Measurements from ENCODE around the gene SMIM15. TPM values are rescaled to one million over a fixed set of nuclear protein-coding genes. Genes with fewer than 3 reads are reported as not detected.
"Not testable (repeated sequence)": the region's sequence is repeated elsewhere in the genome, so short reads cannot be mapped to it uniquely, and the experiment has no call there.

SMIM15 gene
- 66.9 and 159 TPM in 2 replicates for total RNA-seq (2014; rRNA removed; shearing (Covaris generic); ENCODE audit: low replicate concordance)

DNA sequence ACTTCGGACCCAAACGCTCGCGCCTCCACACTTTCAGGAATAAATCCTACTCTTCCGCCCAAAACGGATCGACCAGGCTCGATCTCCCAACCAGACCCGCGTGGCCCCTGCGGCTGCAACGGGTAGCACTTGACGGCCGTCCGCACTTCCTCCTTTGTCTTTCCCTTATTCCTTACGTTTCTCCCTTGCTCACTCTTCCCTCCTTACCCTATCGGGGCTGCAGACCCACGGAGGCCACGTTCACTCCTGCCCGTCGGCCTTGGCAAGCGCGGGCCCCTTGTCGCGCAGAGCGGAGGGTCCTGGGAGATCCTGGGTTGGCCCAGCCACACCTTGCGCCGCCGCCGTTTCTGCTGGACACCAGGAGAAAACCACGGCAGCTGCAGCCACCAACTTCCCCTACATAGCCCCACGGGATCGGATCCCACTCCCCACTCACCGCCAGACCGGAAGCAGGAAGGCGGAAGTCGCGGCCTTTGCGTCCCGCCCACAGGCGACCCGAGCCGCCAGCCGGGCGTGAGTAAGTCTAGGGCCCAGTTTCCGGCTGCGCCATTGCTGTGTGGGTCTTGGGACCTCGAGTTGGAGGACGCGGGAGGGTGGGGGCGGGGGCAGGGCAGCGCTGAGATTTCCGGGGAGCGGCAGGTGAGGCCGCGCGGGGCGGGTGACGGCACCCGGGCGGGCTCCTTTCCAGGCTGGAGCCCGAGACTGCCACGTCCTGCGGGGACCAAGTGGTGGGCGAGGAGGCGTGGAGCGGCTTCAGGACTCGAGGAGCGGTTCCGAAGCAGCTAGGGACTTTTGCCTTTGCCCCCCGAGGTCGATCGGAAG lies at the start of gene SMIM15:
Gene SMIM15 (minus strand): TSS at position 459 of the 822 bp plus-strand sequence. CDS start 2,297 bp downstream, outside the sequence.
- peak; percentile 81 for DNase-seq (ENCODE audit: low read depth)
- in situ Hi-C loops (cut with HindIII; ENCODE audit: low pct_unique_long_range_greater_than_20kb, low sequenced_read_pairs) = no loop called here

GRCh38 chr5:61207884-61208283 lies 45.6 kb upstream of the SMIM15 start:
- DNase-seq (ENCODE audit: low read depth) = no peak
- in situ Hi-C loops (cut with HindIII; ENCODE audit: low pct_unique_long_range_greater_than_20kb, low sequenced_read_pairs) = no loop called here

DNA sequence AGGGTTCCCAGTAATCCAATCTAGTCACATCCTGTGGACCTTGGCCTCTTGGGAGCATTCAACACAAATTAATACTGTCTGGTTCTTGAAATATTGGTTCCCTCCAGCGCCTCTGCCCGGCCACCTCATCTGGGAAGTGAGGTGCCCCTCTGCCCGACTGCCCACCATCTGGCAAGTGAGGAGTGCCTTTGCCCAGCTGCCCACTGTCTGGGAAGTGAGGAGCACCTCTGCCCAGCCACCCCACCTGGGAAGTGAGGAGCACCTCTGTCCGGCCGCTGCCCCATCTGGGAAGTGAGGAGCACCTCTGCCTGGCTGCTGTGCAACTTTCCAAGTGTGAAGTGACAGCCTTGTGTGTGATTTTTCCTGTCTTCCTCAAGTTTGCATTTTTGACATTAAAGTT lies 42.7 kb upstream of the SMIM15 start:
- no peak for DNase-seq (ENCODE audit: low read depth)
- in situ Hi-C loops (cut with HindIII; ENCODE audit: low pct_unique_long_range_greater_than_20kb, low sequenced_read_pairs) = no loop called here

DNA sequence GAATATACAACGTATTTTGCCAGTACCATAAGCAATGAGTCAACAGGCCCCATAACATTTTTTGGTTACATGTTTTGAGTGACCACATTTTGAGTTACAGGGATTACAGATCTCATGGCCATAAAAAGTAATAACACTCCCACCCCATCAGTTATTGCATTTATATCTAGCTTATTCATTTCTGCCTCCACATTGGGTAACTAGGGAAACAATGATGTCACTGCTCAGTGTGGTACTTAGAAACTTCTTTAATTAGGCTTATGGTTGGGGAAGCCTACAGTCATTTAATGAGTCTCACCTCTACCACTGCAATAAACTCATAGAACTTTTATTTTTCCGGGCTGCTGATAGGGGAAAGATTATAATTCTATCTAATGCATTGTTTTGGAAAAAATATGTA lies 39.9 kb upstream of the SMIM15 start:
- no peak for DNase-seq (ENCODE audit: low read depth)
- in situ Hi-C loops (cut with HindIII; ENCODE audit: low pct_unique_long_range_greater_than_20kb, low sequenced_read_pairs) = no loop called here

GRCh38 chr5:61200582-61201155 lies 38.4 kb upstream of the SMIM15 start:
- DNase-seq (ENCODE audit: low read depth) = no peak
- in situ Hi-C loops (cut with HindIII; ENCODE audit: low pct_unique_long_range_greater_than_20kb, low sequenced_read_pairs) = no loop called here

- in situ Hi-C loops (cut with HindIII; ENCODE audit: low pct_unique_long_range_greater_than_20kb, low sequenced_read_pairs) = no loop called here
Measured at GRCh38 chr5:61198606-61199005, 36.3 kb upstream of the SMIM15 start.

DNA sequence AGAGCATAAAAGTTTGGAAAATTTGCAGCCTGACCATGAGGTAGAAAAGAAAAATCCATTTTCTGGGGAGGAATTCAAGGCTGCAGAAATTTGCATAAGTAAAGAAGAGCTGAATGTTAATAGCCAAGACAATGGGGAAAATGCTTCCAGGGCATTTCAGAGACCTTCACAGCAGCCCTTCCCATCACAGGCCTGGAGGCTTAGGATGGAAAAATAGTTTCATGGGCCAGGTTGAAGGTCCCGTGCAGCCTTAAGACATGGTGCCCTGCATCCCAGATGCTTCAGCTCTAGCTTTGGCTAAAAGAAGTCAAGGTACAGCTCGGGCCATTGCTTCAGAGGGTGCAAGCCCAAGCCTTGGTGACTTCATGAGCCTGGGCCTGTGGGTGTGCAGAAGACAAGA lies 25.6 kb upstream of the SMIM15 start:
- in situ Hi-C loops (cut with HindIII; ENCODE audit: low pct_unique_long_range_greater_than_20kb, low sequenced_read_pairs); DNase-seq (ENCODE audit: low read depth): not testable (repeated sequence)

More at GRCh38 chr5:61198606-61199005, 36.3 kb upstream of the SMIM15 start:
- DNase-seq (ENCODE audit: low read depth) = no peak

GRCh38 chr5:61187352-61187751 lies 25.1 kb upstream of the SMIM15 start:
- in situ Hi-C loops (cut with HindIII; ENCODE audit: low pct_unique_long_range_greater_than_20kb, low sequenced_read_pairs); DNase-seq (ENCODE audit: low read depth): not testable (repeated sequence)

- in situ Hi-C loops (cut with HindIII; ENCODE audit: low pct_unique_long_range_greater_than_20kb, low sequenced_read_pairs) = no loop called here
- no peak for DNase-seq (ENCODE audit: low read depth)
Measured at GRCh38 chr5:61186634-61187033, 24.4 kb upstream of the SMIM15 start.

DNA sequence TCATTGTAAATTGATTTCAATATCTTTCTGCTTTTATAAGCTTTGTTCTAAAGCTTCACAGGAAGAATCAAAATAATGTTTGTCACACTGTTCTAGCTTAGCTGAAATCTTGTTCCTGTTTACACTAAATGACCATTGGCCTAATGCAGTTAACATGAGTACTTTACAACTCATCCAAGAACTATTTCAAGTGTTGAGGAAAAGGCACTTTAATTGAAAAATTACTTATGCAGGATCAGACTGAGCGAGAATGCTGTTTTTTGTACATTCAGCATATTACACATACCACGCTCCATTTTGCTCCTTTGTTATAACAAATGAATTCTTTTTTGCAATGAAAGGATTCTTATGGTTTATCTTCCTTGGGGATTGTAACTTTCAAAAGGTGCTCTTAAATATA lies 22.4 kb upstream of the SMIM15 start:
- DNase-seq (ENCODE audit: low read depth) = no peak
- in situ Hi-C loops (cut with HindIII; ENCODE audit: low pct_unique_long_range_greater_than_20kb, low sequenced_read_pairs) = no loop called here

GRCh38 chr5:61183538-61183937 lies 21.3 kb upstream of the SMIM15 start:
- in situ Hi-C loops (cut with HindIII; ENCODE audit: low pct_unique_long_range_greater_than_20kb, low sequenced_read_pairs) = no loop called here

GRCh38 chr5:61182449-61182848 lies 20.2 kb upstream of the SMIM15 start:
- in situ Hi-C loops (cut with HindIII; ENCODE audit: low pct_unique_long_range_greater_than_20kb, low sequenced_read_pairs) = no loop called here
- DNase-seq (ENCODE audit: low read depth) = no peak

More at GRCh38 chr5:61183538-61183937, 21.3 kb upstream of the SMIM15 start:
- DNase-seq (ENCODE audit: low read depth) = no peak

DNA sequence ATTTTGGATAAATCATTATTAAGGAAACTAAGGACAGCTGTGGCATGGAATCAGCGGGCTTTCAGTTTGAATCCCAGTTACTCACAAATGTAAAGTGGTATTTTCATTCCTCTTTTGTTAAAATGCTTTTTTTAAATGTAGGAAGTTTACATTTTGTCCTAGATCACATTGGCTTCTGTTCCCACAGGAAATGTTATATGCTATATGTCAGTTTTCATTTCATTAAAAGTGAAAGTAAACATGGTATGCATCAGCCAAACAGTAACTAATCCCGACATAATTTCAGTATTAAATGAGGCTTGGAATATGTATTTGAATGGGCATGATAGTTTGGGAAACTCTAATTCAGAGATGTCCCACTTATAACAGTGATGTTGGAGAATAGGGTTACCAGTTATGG lies 18.6 kb upstream of the SMIM15 start:
- in situ Hi-C loops (cut with HindIII; ENCODE audit: low pct_unique_long_range_greater_than_20kb, low sequenced_read_pairs) = no loop called here
- no peak for DNase-seq (ENCODE audit: low read depth)

- in situ Hi-C loops (cut with HindIII; ENCODE audit: low pct_unique_long_range_greater_than_20kb, low sequenced_read_pairs) = no loop called here
- DNase-seq (ENCODE audit: low read depth) = no peak
Measured at GRCh38 chr5:61178702-61179101, 16.4 kb upstream of the SMIM15 start.

DNA sequence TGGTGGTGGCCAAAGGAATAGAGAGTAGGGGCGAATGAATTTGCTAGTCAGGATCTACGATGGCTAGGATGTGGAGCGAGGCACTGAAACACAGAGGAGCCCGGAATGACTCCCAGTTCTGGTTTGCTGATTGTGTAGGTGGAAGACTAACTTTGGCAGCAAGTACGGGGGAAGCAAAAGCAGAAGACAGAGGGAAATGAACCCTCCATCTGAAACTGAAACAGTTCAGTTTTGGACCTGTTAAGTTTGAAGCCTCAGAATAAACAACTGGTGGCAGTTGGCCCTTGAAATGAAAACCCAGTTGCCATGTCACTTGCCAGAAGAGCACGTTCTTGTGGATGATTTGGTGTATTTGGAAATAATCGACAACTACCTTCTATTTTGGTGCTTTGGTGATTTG lies 15.4 kb upstream of the SMIM15 start:
- DNase-seq (ENCODE audit: low read depth) = no peak
- in situ Hi-C loops (cut with HindIII; ENCODE audit: low pct_unique_long_range_greater_than_20kb, low sequenced_read_pairs) = no loop called here

DNA sequence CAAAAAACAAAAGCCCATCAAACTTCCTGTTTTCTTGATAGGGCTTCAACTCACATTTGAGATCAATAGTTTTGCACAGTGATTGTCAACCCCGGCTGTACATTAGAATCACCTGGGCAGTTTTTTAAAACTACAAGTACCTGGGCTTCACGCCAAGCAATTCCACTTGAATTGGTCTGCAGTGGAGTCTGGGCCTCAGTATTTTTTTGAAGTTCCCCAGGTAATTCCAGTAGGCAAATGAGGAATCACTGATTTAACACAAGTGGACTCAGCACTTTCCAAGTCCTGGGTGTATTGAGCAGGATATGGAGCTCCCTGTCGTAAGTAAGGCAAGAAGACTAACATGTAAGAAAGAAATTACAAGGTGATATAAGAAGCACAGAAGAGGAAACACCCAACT lies 14.8 kb upstream of the SMIM15 start:
- in situ Hi-C loops (cut with HindIII; ENCODE audit: low pct_unique_long_range_greater_than_20kb, low sequenced_read_pairs) = no loop called here
- no peak for DNase-seq (ENCODE audit: low read depth)

- DNase-seq (ENCODE audit: low read depth) = no peak
- in situ Hi-C loops (cut with HindIII; ENCODE audit: low pct_unique_long_range_greater_than_20kb, low sequenced_read_pairs) = no loop called here
Measured at GRCh38 chr5:61176631-61177030, 14.4 kb upstream of the SMIM15 start.

- in situ Hi-C loops (cut with HindIII; ENCODE audit: low pct_unique_long_range_greater_than_20kb, low sequenced_read_pairs) = no loop called here
- DNase-seq (ENCODE audit: low read depth) = no peak
Measured at GRCh38 chr5:61171479-61171878, 9.2 kb upstream of the SMIM15 start.

GRCh38 chr5:61168951-61169350 lies 6.7 kb upstream of the SMIM15 start:
- in situ Hi-C loops (cut with HindIII; ENCODE audit: low pct_unique_long_range_greater_than_20kb, low sequenced_read_pairs) = no loop called here
- DNase-seq (ENCODE audit: low read depth) = no peak

DNA sequence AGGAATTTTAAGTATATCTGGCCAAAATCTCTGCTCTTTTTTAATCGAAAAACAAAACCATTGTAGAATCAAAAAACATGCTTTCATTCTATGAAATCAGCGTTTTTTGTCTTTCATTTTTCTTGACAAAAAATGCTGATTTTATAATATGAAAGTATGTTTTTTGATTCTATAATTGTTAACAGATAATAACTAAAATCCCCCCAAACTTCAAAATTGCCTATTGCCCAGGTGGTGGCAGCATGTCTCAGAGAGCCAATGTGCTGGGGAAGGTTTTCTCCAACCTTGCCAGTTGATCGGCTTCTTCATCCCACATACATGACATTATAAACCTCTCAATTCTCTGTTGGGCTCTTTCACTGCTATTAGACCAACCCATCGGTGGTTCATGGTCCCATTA lies 5.1 kb upstream of the SMIM15 start:
- in situ Hi-C loops (cut with HindIII; ENCODE audit: low pct_unique_long_range_greater_than_20kb, low sequenced_read_pairs) = no loop called here
- peak; percentile 28 for DNase-seq (ENCODE audit: low read depth)
